GM23338 (cell line): ENCODE measurements around the gene METTL24. TPM values are rescaled to one million over a fixed set of nuclear protein-coding genes. Genes with fewer than 3 reads are reported as not detected.

Source experiments
- ATAC-seq: fragments of 200-7000 bp; cut with Tn5 transposase; 3 replicates; pipeline ENCODE4 v1.9.1; 2020
- DNase-seq: peaks from one replicate; pipeline ENCODE4 v3.0.0-alpha.2; 2015; ENCODE audit warnings: low spot score
- H2AFZ ChIP-seq: fragments of 200-600 bp; sonication (generic); 2 replicates; pipeline ENCODE4 v1.8.0; 2016; ENCODE audit warnings: antibody characterized with exemption, mild to moderate bottlenecking, moderate library complexity
- H3F3A ChIP-seq: fragments of 200-600 bp; sonication (generic); replicated peaks from 2 replicates; pipeline ENCODE4 v1.8.0; 2017; ENCODE audit warnings: antibody characterized with exemption, mixed run types, low read depth
- H3K27ac ChIP-seq: fragments of 200-600 bp; sonication (generic); 2 replicates; pipeline ENCODE4 v1.6.1; 2016; ENCODE audit warnings: low read depth
- H3K27me3 ChIP-seq: fragments of 200-600 bp; sonication (generic); 2 replicates; pipeline ENCODE4 v1.8.0; 2016; ENCODE audit warnings: mild to moderate bottlenecking, mixed run types, moderate library complexity; ENCODE audit not compliant: insufficient read depth
- H3K36me3 ChIP-seq: fragments of 200-600 bp; sonication (generic); 2 replicates; pipeline ENCODE4 v1.8.0; 2016; ENCODE audit warnings: mild to moderate bottlenecking; ENCODE audit not compliant: insufficient read depth
- H3K4me1 ChIP-seq: fragments of 200-600 bp; sonication (generic); 2 replicates; pipeline ENCODE4 v1.8.0; 2016; ENCODE audit warnings: mild to moderate bottlenecking, moderate library complexity; ENCODE audit not compliant: insufficient read depth
- H3K4me2 ChIP-seq: fragments of 200-600 bp; sonication (generic); 2 replicates; pipeline ENCODE4 v1.7.1; 2017; ENCODE audit warnings: mixed run types
- H3K4me3 ChIP-seq: fragments of 200-600 bp; sonication (generic); 2 replicates; pipeline ENCODE4 v1.6.1; 2016; ENCODE audit warnings: mixed run types
- H3K79me2 ChIP-seq: fragments of 200-600 bp; sonication (generic); replicated peaks from 2 replicates; pipeline ENCODE4 v1.8.0; 2017; ENCODE audit warnings: mild to moderate bottlenecking; ENCODE audit not compliant: insufficient read depth
- H3K9me2 ChIP-seq: fragments of 200-600 bp; sonication (generic); 2 replicates; pipeline ENCODE4 v1.8.0; 2017; ENCODE audit not compliant: insufficient read depth
- H4K20me1 ChIP-seq: fragments of 200-600 bp; sonication (generic); replicated peaks from 2 replicates; pipeline ENCODE4 v1.8.0; 2017; ENCODE audit warnings: mild to moderate bottlenecking; ENCODE audit not compliant: insufficient read depth
- H3K27ac Mint-ChIP-seq: 2 replicates; pipeline ENCODE4 v1.8.0; 2020; ENCODE audit warnings: inconsistent platforms, mild to moderate bottlenecking, moderate library complexity, mixed read lengths
- H3K27me3 Mint-ChIP-seq: 3 replicates; pipeline ENCODE4 v1.8.0; 2022; ENCODE audit warnings: low read depth, mild to moderate bottlenecking, moderate library complexity, mixed read lengths, inconsistent platforms; ENCODE audit not compliant: insufficient read depth, poor library complexity
- H3K36me3 Mint-ChIP-seq: 3 replicates; pipeline ENCODE4 v1.8.0; 2021; ENCODE audit warnings: low read depth, mild to moderate bottlenecking, inconsistent platforms, moderate library complexity, mixed read lengths
- H3K4me1 Mint-ChIP-seq: 3 replicates; pipeline ENCODE4 v1.8.0; 2020; ENCODE audit warnings: mild to moderate bottlenecking, inconsistent platforms, mixed read lengths
- H3K4me3 Mint-ChIP-seq: 3 replicates; pipeline ENCODE4 v1.8.0; 2021; ENCODE audit warnings: moderate library complexity, mild to moderate bottlenecking, inconsistent platforms, mixed read lengths
- H3K9me3 Mint-ChIP-seq: 3 replicates; pipeline ENCODE4 v1.8.0; 2020; ENCODE audit warnings: moderate library complexity, mild to moderate bottlenecking, inconsistent platforms, mixed read lengths
- CREB1 ChIP-seq: fragments of 250-450 bp; sonication (Bioruptor Pico); IDR thresholded peaks from 2 replicates; pipeline ENCODE4 v1.5.0; 2020; ENCODE audit warnings: low read depth, mild to moderate bottlenecking, moderate library complexity
- EZH2 ChIP-seq: fragments of 200-600 bp; sonication (generic); IDR thresholded peaks from one replicate; pipeline ENCODE4 v1.8.0; 2017; ENCODE audit warnings: antibody characterized with exemption, mild to moderate bottlenecking, low read depth; ENCODE audit not compliant: unreplicated experiment
- EZH2phosphoT487 ChIP-seq: fragments of 200-600 bp; sonication (generic); IDR thresholded peaks from one replicate; pipeline ENCODE4 v1.8.1; 2018; ENCODE audit warnings: antibody characterized with exemption; ENCODE audit not compliant: unreplicated experiment
- JUNB ChIP-seq: IDR thresholded peaks from one replicate; pipeline ENCODE4 v1.6.1; 2016; ENCODE audit warnings: antibody characterized with exemption; ENCODE audit not compliant: unreplicated experiment
- NANOG ChIP-seq: IDR thresholded peaks from 2 replicates; pipeline ENCODE4 v1.6.1; 2016; ENCODE audit warnings: antibody characterized with exemption, borderline replicate concordance
- POLR2AphosphoS5 ChIP-seq: IDR thresholded peaks from 2 replicates; pipeline ENCODE4 v1.6.1; 2016; ENCODE audit warnings: antibody characterized with exemption, low read depth
- STAT1 ChIP-seq: IDR thresholded peaks from one replicate; pipeline ENCODE4 v1.6.1; 2016; ENCODE audit warnings: antibody characterized with exemption; ENCODE audit not compliant: unreplicated experiment
- ZNF114 ChIP-seq: fragments of 250-450 bp; sonication (Bioruptor Pico); IDR thresholded peaks from 2 replicates; pipeline ENCODE4 v1.5.0; 2020; ENCODE audit warnings: mild to moderate bottlenecking, moderate library complexity
- ZNF331 ChIP-seq: fragments of 250-450 bp; sonication (Bioruptor Pico); IDR thresholded peaks from 2 replicates; pipeline ENCODE4 v1.5.0; 2020; ENCODE audit warnings: low read depth, mild to moderate bottlenecking, moderate library complexity
- polyA plus RNA-seq: library from polyadenylated mRNA; unstranded; fragments of >200 nt; fragmentation: Nextera tagmentation; extraction: Ambion mirVana; gene quantifications from 2 replicates; pipeline ENCODE4 v1.2.1, GENCODE V29; 2016
- total RNA-seq: library from RNA; depleted of rRNA; stranded (reverse); fragments of >200 nt; shearing (Covaris generic); gene quantifications from 2 replicates; pipeline ENCODE4 v1.2.3, GENCODE V29; 2014
- TF ChIP-seq, protein P1 (sequence below), 2 experiments: fragments of 200-600 bp in 1 of 2; sonication (generic) in 1 of 2; conservative IDR thresholded peaks; 2 replicates each; pipeline versions ENCODE4 v1.5.1 to v1.6.1; 2016 to 2017; ENCODE audit warnings: antibody characterized with exemption in 2 of 2, low read depth in 2 of 2, mild to moderate bottlenecking in 2 of 2, moderate library complexity in 1 of 2
- TF ChIP-seq, protein P2 (sequence below): IDR thresholded peaks from one replicate; pipeline ENCODE4 v1.6.1; 2018; ENCODE audit warnings: antibody characterized with exemption; ENCODE audit not compliant: unreplicated experiment
- TF ChIP-seq, protein P3 (sequence below): fragments of 250-450 bp; sonication (Bioruptor Pico); IDR thresholded peaks from 2 replicates; pipeline ENCODE4 v1.5.0; 2020; ENCODE audit warnings: mild to moderate bottlenecking, moderate library complexity
- TF ChIP-seq, protein P4 (sequence below): IDR thresholded peaks from 2 replicates; pipeline ENCODE4 v1.6.1; 2016; ENCODE audit warnings: antibody characterized with exemption

Gene METTL24
- total and polyA plus RNA-seq, 2 experiments from 2014 or later, result 0.35 TPM; not detected in 1

DNA sequence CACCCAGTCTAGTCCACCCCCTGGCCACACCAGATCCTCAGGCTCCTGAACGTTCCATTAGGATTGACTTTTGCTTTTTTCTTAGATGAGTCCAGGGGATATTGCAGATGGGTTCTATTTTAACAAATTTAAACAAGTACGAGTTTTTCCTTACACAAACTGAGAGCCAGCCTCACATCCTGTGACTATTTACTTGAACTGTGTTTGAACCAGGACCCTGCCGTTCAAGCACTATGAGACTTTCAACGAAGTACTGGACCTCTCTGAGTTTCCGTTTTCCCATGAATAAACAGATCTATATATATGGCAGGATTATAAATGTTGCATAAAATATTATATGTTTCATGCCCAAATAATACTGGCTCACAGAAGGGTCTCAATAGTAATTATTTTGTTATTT, 1.4 kb upstream of the METTL24 start:
- Histone ChIP-seq H3K27ac (no peak overlapping the region), H3K4me1 (peaks cover 35% of the 10 kb centered on the region), H4K20me1 (no peaks in the 10 kb centered on the region), H3K4me2 (0 out of 2 replicates have a peak overlapping the region, but pooled peaks have one; percentile 92), H3K9me2 (no peaks in the 10 kb centered on the region), H3K4me3 (no peak overlapping the region), H3F3A (no peaks in the 10 kb centered on the region), H2AFZ (no peak overlapping the region), H3K36me3 (no peaks in the 10 kb centered on the region), H3K27me3 (peaks cover 48% of the 10 kb centered on the region), H3K79me2 (no peaks in the 10 kb centered on the region)
- H3K4me3 Mint-ChIP-seq, result peak overlapping the region; percentile 69; the same call in 1 of the 3 replicates
- peaks cover 37% of the 10 kb centered on the region for H3K27me3 Mint-ChIP-seq
- TF ChIP-seq, protein P1, sequence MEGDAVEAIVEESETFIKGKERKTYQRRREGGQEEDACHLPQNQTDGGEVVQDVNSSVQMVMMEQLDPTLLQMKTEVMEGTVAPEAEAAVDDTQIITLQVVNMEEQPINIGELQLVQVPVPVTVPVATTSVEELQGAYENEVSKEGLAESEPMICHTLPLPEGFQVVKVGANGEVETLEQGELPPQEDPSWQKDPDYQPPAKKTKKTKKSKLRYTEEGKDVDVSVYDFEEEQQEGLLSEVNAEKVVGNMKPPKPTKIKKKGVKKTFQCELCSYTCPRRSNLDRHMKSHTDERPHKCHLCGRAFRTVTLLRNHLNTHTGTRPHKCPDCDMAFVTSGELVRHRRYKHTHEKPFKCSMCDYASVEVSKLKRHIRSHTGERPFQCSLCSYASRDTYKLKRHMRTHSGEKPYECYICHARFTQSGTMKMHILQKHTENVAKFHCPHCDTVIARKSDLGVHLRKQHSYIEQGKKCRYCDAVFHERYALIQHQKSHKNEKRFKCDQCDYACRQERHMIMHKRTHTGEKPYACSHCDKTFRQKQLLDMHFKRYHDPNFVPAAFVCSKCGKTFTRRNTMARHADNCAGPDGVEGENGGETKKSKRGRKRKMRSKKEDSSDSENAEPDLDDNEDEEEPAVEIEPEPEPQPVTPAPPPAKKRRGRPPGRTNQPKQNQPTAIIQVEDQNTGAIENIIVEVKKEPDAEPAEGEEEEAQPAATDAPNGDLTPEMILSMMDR (conservative IDR thresholded peaks at IDR 0.05; ENCODE audit: low read depth in 2 of 2), result no peak
- no peak for TF ChIP-seq ZNF114 (CRISPR knock-in tag)
- no peak for TF ChIP-seq CREB1 (CRISPR knock-in tag)
- TF ChIP-seq, protein P2, sequence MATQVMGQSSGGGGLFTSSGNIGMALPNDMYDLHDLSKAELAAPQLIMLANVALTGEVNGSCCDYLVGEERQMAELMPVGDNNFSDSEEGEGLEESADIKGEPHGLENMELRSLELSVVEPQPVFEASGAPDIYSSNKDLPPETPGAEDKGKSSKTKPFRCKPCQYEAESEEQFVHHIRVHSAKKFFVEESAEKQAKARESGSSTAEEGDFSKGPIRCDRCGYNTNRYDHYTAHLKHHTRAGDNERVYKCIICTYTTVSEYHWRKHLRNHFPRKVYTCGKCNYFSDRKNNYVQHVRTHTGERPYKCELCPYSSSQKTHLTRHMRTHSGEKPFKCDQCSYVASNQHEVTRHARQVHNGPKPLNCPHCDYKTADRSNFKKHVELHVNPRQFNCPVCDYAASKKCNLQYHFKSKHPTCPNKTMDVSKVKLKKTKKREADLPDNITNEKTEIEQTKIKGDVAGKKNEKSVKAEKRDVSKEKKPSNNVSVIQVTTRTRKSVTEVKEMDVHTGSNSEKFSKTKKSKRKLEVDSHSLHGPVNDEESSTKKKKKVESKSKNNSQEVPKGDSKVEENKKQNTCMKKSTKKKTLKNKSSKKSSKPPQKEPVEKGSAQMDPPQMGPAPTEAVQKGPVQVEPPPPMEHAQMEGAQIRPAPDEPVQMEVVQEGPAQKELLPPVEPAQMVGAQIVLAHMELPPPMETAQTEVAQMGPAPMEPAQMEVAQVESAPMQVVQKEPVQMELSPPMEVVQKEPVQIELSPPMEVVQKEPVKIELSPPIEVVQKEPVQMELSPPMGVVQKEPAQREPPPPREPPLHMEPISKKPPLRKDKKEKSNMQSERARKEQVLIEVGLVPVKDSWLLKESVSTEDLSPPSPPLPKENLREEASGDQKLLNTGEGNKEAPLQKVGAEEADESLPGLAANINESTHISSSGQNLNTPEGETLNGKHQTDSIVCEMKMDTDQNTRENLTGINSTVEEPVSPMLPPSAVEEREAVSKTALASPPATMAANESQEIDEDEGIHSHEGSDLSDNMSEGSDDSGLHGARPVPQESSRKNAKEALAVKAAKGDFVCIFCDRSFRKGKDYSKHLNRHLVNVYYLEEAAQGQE, result no peak
- TF ChIP-seq NANOG, result no peak
- TF ChIP-seq POLR2AphosphoS5, result no peak
- TF ChIP-seq, protein P3, sequence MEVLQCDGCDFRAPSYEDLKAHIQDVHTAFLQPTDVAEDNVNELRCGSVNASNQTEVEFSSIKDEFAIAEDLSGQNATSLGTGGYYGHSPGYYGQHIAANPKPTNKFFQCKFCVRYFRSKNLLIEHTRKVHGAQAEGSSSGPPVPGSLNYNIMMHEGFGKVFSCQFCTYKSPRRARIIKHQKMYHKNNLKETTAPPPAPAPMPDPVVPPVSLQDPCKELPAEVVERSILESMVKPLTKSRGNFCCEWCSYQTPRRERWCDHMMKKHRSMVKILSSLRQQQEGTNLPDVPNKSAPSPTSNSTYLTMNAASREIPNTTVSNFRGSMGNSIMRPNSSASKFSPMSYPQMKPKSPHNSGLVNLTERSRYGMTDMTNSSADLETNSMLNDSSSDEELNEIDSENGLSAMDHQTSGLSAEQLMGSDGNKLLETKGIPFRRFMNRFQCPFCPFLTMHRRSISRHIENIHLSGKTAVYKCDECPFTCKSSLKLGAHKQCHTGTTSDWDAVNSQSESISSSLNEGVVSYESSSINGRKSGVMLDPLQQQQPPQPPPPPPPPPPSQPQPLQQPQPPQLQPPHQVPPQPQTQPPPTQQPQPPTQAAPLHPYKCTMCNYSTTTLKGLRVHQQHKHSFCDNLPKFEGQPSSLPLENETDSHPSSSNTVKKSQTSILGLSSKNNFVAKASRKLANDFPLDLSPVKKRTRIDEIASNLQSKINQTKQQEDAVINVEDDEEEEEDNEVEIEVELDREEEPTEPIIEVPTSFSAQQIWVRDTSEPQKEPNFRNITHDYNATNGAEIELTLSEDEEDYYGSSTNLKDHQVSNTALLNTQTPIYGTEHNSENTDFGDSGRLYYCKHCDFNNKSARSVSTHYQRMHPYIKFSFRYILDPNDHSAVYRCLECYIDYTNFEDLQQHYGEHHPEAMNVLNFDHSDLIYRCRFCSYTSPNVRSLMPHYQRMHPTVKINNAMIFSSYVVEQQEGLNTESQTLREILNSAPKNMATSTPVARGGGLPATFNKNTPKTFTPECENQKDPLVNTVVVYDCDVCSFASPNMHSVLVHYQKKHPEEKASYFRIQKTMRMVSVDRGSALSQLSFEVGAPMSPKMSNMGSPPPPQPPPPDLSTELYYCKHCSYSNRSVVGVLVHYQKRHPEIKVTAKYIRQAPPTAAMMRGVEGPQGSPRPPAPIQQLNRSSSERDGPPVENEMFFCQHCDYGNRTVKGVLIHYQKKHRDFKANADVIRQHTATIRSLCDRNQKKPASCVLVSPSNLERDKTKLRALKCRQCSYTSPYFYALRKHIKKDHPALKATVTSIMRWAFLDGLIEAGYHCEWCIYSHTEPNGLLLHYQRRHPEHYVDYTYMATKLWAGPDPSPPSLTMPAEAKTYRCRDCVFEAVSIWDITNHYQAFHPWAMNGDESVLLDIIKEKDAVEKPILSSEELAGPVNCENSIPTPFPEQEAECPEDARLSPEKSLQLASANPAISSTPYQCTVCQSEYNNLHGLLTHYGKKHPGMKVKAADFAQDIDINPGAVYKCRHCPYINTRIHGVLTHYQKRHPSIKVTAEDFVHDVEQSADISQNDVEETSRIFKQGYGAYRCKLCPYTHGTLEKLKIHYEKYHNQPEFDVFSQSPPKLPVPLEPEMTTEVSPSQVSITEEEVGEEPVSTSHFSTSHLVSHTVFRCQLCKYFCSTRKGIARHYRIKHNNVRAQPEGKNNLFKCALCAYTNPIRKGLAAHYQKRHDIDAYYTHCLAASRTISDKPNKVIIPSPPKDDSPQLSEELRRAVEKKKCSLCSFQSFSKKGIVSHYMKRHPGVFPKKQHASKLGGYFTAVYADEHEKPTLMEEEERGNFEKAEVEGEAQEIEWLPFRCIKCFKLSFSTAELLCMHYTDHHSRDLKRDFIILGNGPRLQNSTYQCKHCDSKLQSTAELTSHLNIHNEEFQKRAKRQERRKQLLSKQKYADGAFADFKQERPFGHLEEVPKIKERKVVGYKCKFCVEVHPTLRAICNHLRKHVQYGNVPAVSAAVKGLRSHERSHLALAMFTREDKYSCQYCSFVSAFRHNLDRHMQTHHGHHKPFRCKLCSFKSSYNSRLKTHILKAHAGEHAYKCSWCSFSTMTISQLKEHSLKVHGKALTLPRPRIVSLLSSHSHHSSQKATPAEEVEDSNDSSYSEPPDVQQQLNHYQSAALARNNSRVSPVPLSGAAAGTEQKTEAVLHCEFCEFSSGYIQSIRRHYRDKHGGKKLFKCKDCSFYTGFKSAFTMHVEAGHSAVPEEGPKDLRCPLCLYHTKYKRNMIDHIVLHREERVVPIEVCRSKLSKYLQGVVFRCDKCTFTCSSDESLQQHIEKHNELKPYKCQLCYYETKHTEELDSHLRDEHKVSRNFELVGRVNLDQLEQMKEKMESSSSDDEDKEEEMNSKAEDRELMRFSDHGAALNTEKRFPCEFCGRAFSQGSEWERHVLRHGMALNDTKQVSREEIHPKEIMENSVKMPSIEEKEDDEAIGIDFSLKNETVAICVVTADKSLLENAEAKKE (CRISPR knock-in tag), result no peak
- no peak for TF ChIP-seq EZH2
- TF ChIP-seq STAT1, result no peak
- no peak for TF ChIP-seq JUNB
- no peak for TF ChIP-seq ZNF331 (CRISPR knock-in tag)
- TF ChIP-seq EZH2phosphoT487, result no peak
- TF ChIP-seq, protein P4, sequence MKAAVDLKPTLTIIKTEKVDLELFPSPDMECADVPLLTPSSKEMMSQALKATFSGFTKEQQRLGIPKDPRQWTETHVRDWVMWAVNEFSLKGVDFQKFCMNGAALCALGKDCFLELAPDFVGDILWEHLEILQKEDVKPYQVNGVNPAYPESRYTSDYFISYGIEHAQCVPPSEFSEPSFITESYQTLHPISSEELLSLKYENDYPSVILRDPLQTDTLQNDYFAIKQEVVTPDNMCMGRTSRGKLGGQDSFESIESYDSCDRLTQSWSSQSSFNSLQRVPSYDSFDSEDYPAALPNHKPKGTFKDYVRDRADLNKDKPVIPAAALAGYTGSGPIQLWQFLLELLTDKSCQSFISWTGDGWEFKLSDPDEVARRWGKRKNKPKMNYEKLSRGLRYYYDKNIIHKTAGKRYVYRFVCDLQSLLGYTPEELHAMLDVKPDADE, result no peak
- H3K4me1 Mint-ChIP-seq, result peaks cover 32% of the 10 kb centered on the region
- H3K36me3 Mint-ChIP-seq, result no peaks in the 10 kb centered on the region; the same call in 2 of the 3 replicates
- no peak overlapping the region for H3K27ac Mint-ChIP-seq
- DNase-seq, result no peak
- ATAC-seq, result no peak
- no peaks in the 10 kb centered on the region for H3K9me3 Mint-ChIP-seq
